ENCODE results near the gene SORL1. TPM values are rescaled to one million over a fixed set of nuclear protein-coding genes. Genes with fewer than 3 reads are reported as not detected.

The SORL1 gene
- total RNA-seq, 4 donors from 2014 or later = 7.1 to 12.6 (median 10.6) TPM

- Histone ChIP-seq H3K4me1 (peaks cover 0 to 45% (median 2%) of the 10 kb centered on the region in 3 donors), H3K4me3 (no peak overlapping the region), H3K9me3 (no peaks in the 10 kb centered on the region), H3K36me3 (peaks cover 0 to 2% of the 10 kb centered on the region in 2 donors), H3K27ac (peak overlapping the region; percentile 70 to 84 (median 80)), H3K27me3 (no peaks in the 10 kb centered on the region)
- whole genome bisulfite sequencing, 2 donors (ENCODE audit: low coverage in 1 of 2) = 29 to 42% methylated on average over 6 to 8 of the region's 15 CpGs
- TF ChIP-seq POLR2AphosphoS5 (IDR thresholded peaks at IDR 0.05) (peak; percentile 93), CTCF (IDR thresholded peaks at IDR 0.05) (no peak)
- peak; percentile 94 for ATAC-seq
Observed at GRCh38 chr11:121595717-121596161, 143.6 kb downstream of the SORL1 start.

- no peak overlapping the region for H3K4me3 ChIP-seq
- H3K27me3 ChIP-seq = no peaks in the 10 kb centered on the region
- TF ChIP-seq EP300 (IDR thresholded peaks at IDR 0.05) (no peak), CTCF (IDR thresholded peaks at IDR 0.05) (no peak), POLR2AphosphoS5 (IDR thresholded peaks at IDR 0.05) (no peak), POLR2A (IDR thresholded peaks at IDR 0.05) (no peak)
- 85 to 87% methylated on average over 6 of the region's 19 CpGs for WGBS, 2 donors (ENCODE audit: low coverage in 1 of 2)
- no peaks in the 10 kb centered on the region for H3K36me3 ChIP-seq
- no peaks in the 10 kb centered on the region for H3K9me3 ChIP-seq
- peaks cover 0 to 45% (median 2%) of the 10 kb centered on the region in 3 donors for H3K4me1 ChIP-seq
- ATAC-seq = no peak
- peak overlapping the region in 3 of 4 donors; percentile 61 to 74 (median 66) for H3K27ac ChIP-seq
Observed at GRCh38 chr11:121596195-121597155, 144.4 kb downstream of the SORL1 start.

- Histone ChIP-seq H3K9me3 (no peaks in the 10 kb centered on the region), H3K4me1 (no peaks in the 10 kb centered on the region), H3K36me3 (peaks cover 0 to 36% of the 10 kb centered on the region in 2 donors), H3K27ac (no peak overlapping the region), H3K4me3 (no peak overlapping the region), H3K27me3 (no peaks in the 10 kb centered on the region)
- TF ChIP-seq EP300 (IDR thresholded peaks at IDR 0.05) = no peak
- TF ChIP-seq CTCF (IDR thresholded peaks at IDR 0.05) = no peak
- no peak for TF ChIP-seq POLR2A (IDR thresholded peaks at IDR 0.05)
- TF ChIP-seq POLR2AphosphoS5 (IDR thresholded peaks at IDR 0.05) = no peak
- ATAC-seq = no peak
- WGBS, 2 donors (ENCODE audit: low coverage in 1 of 2) = 63 to 74% methylated on average over 2 of the region's 2 CpGs
Observed at GRCh38 chr11:121603316-121603715, 151.2 kb downstream of the SORL1 start.

GRCh38 chr11:121604152-121604551, 152.0 kb downstream of the SORL1 start:
- no peaks in the 10 kb centered on the region for H3K4me1 ChIP-seq
- WGBS, 2 donors (ENCODE audit: low coverage in 1 of 2) = no CpG with 5 or more reads among the region's 13 CpGs
- H3K27ac ChIP-seq = no peak overlapping the region
- no peak for ATAC-seq
- no peaks in the 10 kb centered on the region for H3K27me3 ChIP-seq
- no peaks in the 10 kb centered on the region for H3K9me3 ChIP-seq
- no peak overlapping the region for H3K4me3 ChIP-seq
- TF ChIP-seq CTCF (IDR thresholded peaks at IDR 0.05) = no peak
- TF ChIP-seq POLR2A (IDR thresholded peaks at IDR 0.05) = no peak
- TF ChIP-seq POLR2AphosphoS5 (IDR thresholded peaks at IDR 0.05) = no peak
- no peak for TF ChIP-seq EP300 (IDR thresholded peaks at IDR 0.05)
- H3K36me3 ChIP-seq = peaks cover 0 to 44% of the 10 kb centered on the region in 2 donors

Data from gastroesophageal sphincter (tissue), 4 donors.